NB4 (cell line): Measurements from ENCODE around the gene FKBP6.

ENCODE experiments used
- CTCF ChIP-seq: IDR thresholded peaks from one replicate; pipeline ENCODE4 v1.5.1; 2012; ENCODE audit warnings: low read depth, low read length
- MAX ChIP-seq: IDR thresholded peaks from 2 replicates; pipeline ENCODE4 v1.6.1; 2011; ENCODE audit warnings: low read depth, low read length
- POLR2A ChIP-seq: IDR thresholded peaks from 2 replicates; pipeline ENCODE4 v1.6.1; 2011; ENCODE audit warnings: mild to moderate bottlenecking; ENCODE audit not compliant: insufficient read length; ENCODE audit errors: extremely low read depth

GRCh38 chr7:73313521-73313906 lies 14.4 kb upstream of the FKBP6 start:
- TF ChIP-seq CTCF (no peak), POLR2A (no peak), MAX (no peak)
